Erythroblast (primary cell): ENCODE results near the gene MYB.

Experiments used
- GATA1 ChIP-seq: IDR thresholded peaks from 2 replicates; pipeline ENCODE4 v1.6.1; 2011; ENCODE audit warnings: low read depth, mild to moderate bottlenecking, control low read depth, low read length, moderate library complexity
- POLR2A ChIP-seq: IDR thresholded peaks from 2 replicates; pipeline ENCODE4 v1.6.1; 2011; ENCODE audit warnings: mild to moderate bottlenecking, low read length

- TF ChIP-seq POLR2A (no peak), GATA1 (no peak)
Observed at GRCh38 chr6:135204951-135205350, 23.8 kb downstream of the MYB start.
